T-helper 17 cell (primary cell): ENCODE measurements around the gene PRDM16. TPM values are rescaled to one million over a fixed set of nuclear protein-coding genes. Genes with fewer than 3 reads are reported as not detected.
"Not testable (repeated sequence)": the region's sequence is repeated elsewhere in the genome, so short reads cannot be mapped to it uniquely, and the experiment has no call there.

Experiments
- ATAC-seq: fragments of 150-1000 bp; cut with Tn5 transposase; 2 replicates; pipeline ENCODE4 v1.10.0; 2021; ENCODE audit warnings: mild to moderate bottlenecking, moderate library complexity
- DNase-seq, 3 donors: peaks; one replicate each; pipeline versions ENCODE4 v3.0.0 to v3.0.0-alpha.2; 2020 to 2021
- H3K9me3 ChIP-seq: one replicate; pipeline ENCODE4 v1.7.0; 2013; ENCODE audit warnings: low read length, mild to moderate bottlenecking; ENCODE audit not compliant: control insufficient read depth, poor library complexity, severe bottlenecking
- H3K27ac Mint-ChIP-seq: one replicate; pipeline ENCODE4 v1.8.0; 2022; ENCODE audit warnings: mild to moderate bottlenecking, moderate library complexity, mixed read lengths
- H3K27me3 Mint-ChIP-seq: one replicate; pipeline ENCODE4 v1.8.0; 2022; ENCODE audit warnings: mixed read lengths
- H3K36me3 Mint-ChIP-seq: one replicate; pipeline ENCODE4 v1.8.0; 2022; ENCODE audit warnings: low read depth, mixed read lengths
- H3K4me1 Mint-ChIP-seq: one replicate; pipeline ENCODE4 v1.8.0; 2022; ENCODE audit warnings: mild to moderate bottlenecking, mixed read lengths
- H3K4me3 Mint-ChIP-seq: one replicate; pipeline ENCODE4 v1.8.0; 2022; ENCODE audit warnings: mild to moderate bottlenecking, moderate library complexity, mixed read lengths
- total RNA-seq, 4 donors: library from RNA in 2 of 4; stranded (reverse) in 2 of 4; gene quantifications; one replicate each; pipeline ENCODE4 v1.2.3 and lab custom pipeline; 2022 to 2026

The PRDM16 gene
- total RNA-seq, 2 donors from 2014 or later, result not detected

DNA sequence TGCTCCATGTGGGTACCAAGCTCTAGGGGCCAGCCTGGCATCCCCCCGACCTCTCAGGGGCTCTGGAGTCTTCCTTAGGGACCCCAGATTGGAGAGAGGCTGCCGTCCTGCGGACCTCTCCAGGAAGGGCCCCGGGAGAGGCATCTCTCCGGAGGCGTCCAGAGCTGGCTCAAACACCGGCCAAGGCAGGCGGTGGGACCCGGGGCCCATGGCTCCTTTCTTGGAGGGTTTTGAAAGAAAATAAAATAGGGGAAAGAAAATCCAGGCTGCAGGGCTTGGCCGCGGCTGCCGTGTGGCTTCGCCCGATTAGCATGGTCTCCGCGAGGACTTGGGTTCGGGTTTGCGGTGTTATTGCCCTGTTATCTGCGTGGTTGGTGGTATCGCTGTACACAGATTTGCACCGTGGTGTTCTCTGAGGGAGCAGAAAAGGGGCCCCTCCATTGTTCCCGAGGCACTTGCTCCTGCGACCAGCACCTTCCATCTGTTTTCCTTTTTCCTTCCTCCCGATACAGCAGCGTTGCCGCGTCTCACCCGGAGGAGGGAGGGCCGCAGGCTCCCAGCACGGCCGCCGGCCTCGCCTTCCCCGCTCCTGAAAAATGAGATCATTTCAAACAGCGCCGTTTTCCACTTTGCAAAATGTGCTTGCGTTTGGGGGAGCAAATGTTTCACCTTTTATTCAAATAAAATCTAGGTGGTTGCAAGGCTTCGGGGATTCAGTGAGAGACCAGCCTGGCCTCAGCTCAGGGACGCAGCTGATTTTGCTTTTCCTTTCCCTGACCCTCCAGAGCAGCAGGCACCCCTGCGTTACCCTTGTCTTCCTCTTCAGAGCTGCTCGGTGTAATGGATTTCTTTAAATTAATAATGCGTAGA, 86.3 kb downstream of the PRDM16 start:
- H3K36me3 Mint-ChIP-seq, result no peaks in the 10 kb centered on the region
- no peaks in the 10 kb centered on the region for H3K9me3 ChIP-seq
- DNase-seq (no peak), ATAC-seq (no peak)
- H3K27ac Mint-ChIP-seq, result no peak overlapping the region
- H3K4me3 Mint-ChIP-seq, result no peak overlapping the region
- H3K27me3 Mint-ChIP-seq, result peaks cover 63% of the 10 kb centered on the region
- no peaks in the 10 kb centered on the region for H3K4me1 Mint-ChIP-seq

DNA sequence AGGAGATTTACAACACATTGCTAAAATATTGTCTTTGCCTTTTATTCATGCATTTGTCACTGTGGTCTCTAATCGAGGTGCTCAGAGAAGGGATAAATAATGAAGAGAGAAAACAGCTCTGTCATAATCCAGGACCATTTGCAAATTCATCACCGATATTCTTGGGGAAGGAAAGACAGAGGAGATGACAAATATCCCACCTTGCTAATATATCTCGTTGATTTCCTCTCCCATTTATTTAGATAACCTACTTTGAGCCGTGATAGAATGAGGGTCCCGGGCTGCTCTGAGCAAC, 86.9 kb downstream of the PRDM16 start:
- Mint-ChIP-seq H3K4me3 (no peak overlapping the region), H3K27ac (no peak overlapping the region), H3K36me3 (no peaks in the 10 kb centered on the region), H3K4me1 (peaks cover 3% of the 10 kb centered on the region), H3K27me3 (peaks cover 63% of the 10 kb centered on the region)
- H3K9me3 ChIP-seq, result no peaks in the 10 kb centered on the region
- DNase-seq (no peak), ATAC-seq (no peak)

GRCh38 chr1:3156936-3157335, 87.9 kb downstream of the PRDM16 start:
- ATAC-seq (no peak), DNase-seq (no peak)
- Mint-ChIP-seq H3K36me3 (no peaks in the 10 kb centered on the region), H3K27me3 (peaks cover 53% of the 10 kb centered on the region), H3K4me1 (peaks cover 4% of the 10 kb centered on the region), H3K4me3 (no peak overlapping the region), H3K27ac (no peak overlapping the region)
- H3K9me3 ChIP-seq, result no peaks in the 10 kb centered on the region

DNA sequence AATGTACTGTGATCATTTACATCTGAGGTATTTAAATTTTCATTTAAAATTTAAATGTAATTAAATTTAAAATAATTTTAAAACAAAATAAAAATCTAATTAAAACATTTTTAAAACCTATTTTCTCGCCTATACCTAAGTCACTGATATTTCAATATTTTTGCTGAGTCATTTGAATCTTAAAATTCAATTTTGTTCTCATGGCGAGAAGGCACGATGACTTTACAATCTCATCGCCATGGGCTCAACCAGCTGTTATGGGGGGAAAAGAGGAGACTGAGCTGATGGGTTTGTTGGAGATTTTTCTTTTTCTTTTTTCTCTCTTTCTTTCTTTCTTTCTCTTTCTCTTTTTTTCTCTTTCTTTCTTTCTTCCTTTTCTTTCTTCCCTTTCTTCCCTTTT, 89.3 kb downstream of the PRDM16 start:
- H3K4me1 Mint-ChIP-seq, result peaks cover 6% of the 10 kb centered on the region
- no peak overlapping the region for H3K4me3 Mint-ChIP-seq
- no peaks in the 10 kb centered on the region for H3K36me3 Mint-ChIP-seq
- H3K27ac Mint-ChIP-seq, result no peak overlapping the region
- ATAC-seq (no peak), DNase-seq (no peak)
- H3K27me3 Mint-ChIP-seq, result peaks cover 51% of the 10 kb centered on the region
- H3K9me3 ChIP-seq, result no peaks in the 10 kb centered on the region

DNA sequence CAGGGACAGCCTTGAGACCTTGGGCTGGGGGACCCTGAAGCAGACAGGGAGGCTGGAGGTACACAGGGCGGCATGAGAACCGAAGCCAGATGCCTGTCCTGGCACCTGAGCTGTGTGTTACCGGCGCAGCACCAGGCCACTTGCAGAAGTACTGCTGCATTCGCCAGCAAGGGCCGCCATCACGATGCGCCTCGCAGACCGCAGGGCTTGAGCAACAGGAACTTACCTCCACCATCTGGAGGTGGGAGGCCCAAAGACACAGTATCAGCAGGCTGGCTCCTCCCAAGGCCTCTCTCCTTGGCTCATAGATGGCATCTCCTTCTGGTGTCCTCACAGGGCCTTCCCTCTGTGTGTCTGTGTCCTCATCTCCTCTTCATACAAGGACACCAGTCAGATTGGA, 90.1 kb downstream of the PRDM16 start:
- no peaks in the 10 kb centered on the region for H3K36me3 Mint-ChIP-seq
- DNase-seq (no peak), ATAC-seq (no peak)
- H3K27ac Mint-ChIP-seq, result no peak overlapping the region
- peaks cover 46% of the 10 kb centered on the region for H3K27me3 Mint-ChIP-seq
- peaks cover 6% of the 10 kb centered on the region for H3K4me1 Mint-ChIP-seq
- H3K4me3 Mint-ChIP-seq, result no peak overlapping the region
- no peaks in the 10 kb centered on the region for H3K9me3 ChIP-seq

DNA sequence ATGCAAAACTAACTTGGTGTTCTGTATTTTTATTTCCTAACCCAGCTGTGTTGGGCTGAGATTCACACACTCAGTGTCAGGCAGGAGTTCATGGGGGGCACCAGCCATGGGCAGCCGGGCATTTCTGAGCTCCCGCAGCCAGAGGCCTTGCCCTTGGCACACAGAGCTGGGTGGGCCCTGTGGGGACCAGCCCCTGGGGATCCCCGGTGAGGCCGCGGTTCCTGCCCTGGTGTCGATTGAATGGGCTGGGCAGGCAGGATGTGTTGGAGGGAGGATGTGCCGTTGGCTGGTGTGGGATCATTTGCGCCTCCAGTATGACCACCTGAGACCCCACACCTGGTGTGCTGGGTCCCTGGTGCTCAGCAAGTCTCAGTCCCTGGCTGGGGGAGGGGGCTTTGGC, 91.0 kb downstream of the PRDM16 start:
- Mint-ChIP-seq H3K27me3 (peaks cover 37% of the 10 kb centered on the region), H3K36me3 (no peaks in the 10 kb centered on the region), H3K27ac (no peak overlapping the region), H3K4me3 (no peak overlapping the region), H3K4me1 (peaks cover 6% of the 10 kb centered on the region)
- DNase-seq (no peak), ATAC-seq (no peak)
- no peaks in the 10 kb centered on the region for H3K9me3 ChIP-seq

GRCh38 chr1:3160647-3161145, 91.7 kb downstream of the PRDM16 start:
- no peaks in the 10 kb centered on the region for H3K9me3 ChIP-seq
- H3K27me3 Mint-ChIP-seq, result peaks cover 31% of the 10 kb centered on the region
- no peaks in the 10 kb centered on the region for H3K36me3 Mint-ChIP-seq
- peaks cover 6% of the 10 kb centered on the region for H3K4me1 Mint-ChIP-seq
- H3K27ac Mint-ChIP-seq, result peak overlapping the region; percentile 34
- no peak for ATAC-seq
- peak overlapping the region; percentile 67 for H3K4me3 Mint-ChIP-seq
- DNase-seq, result no peak

DNA sequence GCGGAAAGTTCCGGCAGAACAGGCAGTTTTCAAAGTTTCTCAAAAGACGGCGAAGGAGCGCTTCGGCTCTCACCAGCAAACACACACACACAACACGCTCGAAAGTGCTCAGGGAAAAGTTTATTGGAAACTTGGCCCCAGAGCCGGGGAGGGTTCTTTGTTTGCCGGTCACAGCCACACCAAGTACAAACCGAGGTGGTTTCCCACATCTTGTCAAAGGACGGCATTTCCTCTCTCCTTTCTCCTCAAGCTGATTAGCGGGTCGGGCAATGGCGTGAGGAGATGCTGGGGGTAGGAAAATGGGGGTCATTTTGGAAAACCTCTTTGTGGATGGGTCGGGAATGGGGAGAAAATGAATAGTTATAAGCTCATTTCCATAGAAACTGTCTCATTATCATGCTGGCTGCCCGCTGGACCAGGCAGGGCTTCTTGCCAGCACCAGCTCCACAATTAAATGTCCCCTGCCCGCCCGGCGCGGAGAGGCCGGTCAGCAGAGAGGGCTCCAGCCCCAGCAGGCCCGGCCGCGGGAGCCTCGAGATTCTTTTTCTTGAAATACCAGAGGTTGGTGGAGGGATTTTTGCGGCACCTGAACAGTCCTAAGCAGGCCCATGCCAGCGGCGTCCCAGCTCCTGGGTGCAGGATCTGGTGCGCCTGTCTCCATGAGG, 92.3 kb downstream of the PRDM16 start:
- peaks cover 6% of the 10 kb centered on the region for H3K4me1 Mint-ChIP-seq
- no peaks in the 10 kb centered on the region for H3K36me3 Mint-ChIP-seq
- DNase-seq, result no peak
- peaks cover 25% of the 10 kb centered on the region for H3K27me3 Mint-ChIP-seq
- H3K9me3 ChIP-seq, result no peaks in the 10 kb centered on the region
- peak overlapping the region; percentile 67 for H3K4me3 Mint-ChIP-seq
- no peak for ATAC-seq
- H3K27ac Mint-ChIP-seq, result peak overlapping the region; percentile 34

GRCh38 chr1:3162322-3162882, 93.4 kb downstream of the PRDM16 start:
- no peaks in the 10 kb centered on the region for H3K36me3 Mint-ChIP-seq
- no peaks in the 10 kb centered on the region for H3K9me3 ChIP-seq
- no peak overlapping the region for H3K4me3 Mint-ChIP-seq
- peaks cover 18% of the 10 kb centered on the region for H3K27me3 Mint-ChIP-seq
- ATAC-seq, result no peak
- DNase-seq, result no peak
- no peak overlapping the region for H3K27ac Mint-ChIP-seq
- H3K4me1 Mint-ChIP-seq, result peaks cover 6% of the 10 kb centered on the region

- no peaks in the 10 kb centered on the region for H3K9me3 ChIP-seq
- H3K4me1 Mint-ChIP-seq, result peaks cover 6% of the 10 kb centered on the region
- H3K27ac Mint-ChIP-seq, result no peak overlapping the region
- H3K4me3 Mint-ChIP-seq, result no peak overlapping the region
- ATAC-seq, result no peak
- no peak for DNase-seq
- no peaks in the 10 kb centered on the region for H3K36me3 Mint-ChIP-seq
- peaks cover 18% of the 10 kb centered on the region for H3K27me3 Mint-ChIP-seq
These were observed 94.4 kb downstream of the PRDM16 start for GRCh38 chr1:3163356-3163755.

DNA sequence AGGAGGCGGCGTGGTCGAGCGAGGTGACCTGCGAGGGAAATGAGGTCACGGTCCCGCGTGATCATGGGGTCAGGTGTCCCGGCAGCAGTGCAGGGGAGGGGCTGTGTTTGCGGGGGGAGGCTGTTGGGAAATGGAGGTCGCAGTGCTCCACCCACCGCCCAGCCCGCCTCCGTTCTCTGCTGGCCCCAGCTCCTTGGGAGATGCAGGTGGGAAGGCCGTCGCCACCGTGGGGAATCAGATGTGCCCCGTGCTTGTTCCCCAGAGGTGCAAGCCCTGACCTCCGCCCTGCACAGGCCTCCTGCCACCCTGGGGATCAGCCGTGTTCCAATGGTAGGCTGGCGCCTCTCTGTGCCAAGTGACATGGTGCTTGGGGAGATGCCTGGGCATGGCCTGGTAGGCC, 95.7 kb downstream of the PRDM16 start:
- H3K9me3 ChIP-seq, result no peaks in the 10 kb centered on the region
- no peak for ATAC-seq
- Mint-ChIP-seq H3K36me3 (no peaks in the 10 kb centered on the region), H3K4me1 (peaks cover 6% of the 10 kb centered on the region), H3K4me3 (no peak overlapping the region), H3K27me3 (peaks cover 8% of the 10 kb centered on the region), H3K27ac (no peak overlapping the region)
- no peak for DNase-seq

GRCh38 chr1:3165189-3165588, 96.2 kb downstream of the PRDM16 start:
- not testable (repeated sequence) for H3K9me3 ChIP-seq, H3K4me3 Mint-ChIP-seq, DNase-seq, H3K27ac Mint-ChIP-seq, H3K4me1 Mint-ChIP-seq, H3K27me3 Mint-ChIP-seq, ATAC-seq, H3K36me3 Mint-ChIP-seq

DNA sequence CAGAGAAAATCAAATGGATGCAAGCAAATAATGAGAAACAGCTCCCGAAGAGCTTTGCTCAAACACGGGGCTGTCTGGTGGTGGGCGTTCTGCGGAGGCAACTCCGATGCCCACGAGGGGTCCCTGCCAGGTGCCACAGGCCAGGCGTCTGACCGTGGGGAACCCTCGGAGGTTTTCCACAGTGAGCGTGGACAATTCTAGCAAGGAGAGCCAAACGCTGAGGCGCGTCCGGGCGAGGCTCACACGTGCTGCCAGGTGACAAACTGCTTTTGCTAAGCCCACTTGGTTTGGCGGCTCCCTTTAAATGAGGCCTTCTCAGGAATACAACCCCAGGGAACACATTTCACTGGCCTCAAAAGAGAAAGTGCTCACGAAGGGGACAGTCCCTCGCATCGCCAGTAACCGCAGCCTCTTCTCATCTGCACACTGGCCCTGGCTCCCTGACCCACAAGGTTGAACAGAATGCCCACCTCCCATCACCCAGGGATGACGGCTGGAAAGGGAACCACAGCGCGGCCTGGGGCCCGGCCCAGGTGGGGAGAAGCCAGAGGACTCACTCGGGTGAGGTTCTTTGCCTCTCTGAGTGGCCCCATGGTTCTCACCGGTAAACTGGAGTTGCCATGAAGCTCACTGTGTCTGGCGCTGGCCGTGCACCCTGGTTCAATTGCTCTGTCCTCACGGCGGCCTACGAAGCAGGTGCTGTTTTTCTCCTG, 97.4 kb downstream of the PRDM16 start:
- Mint-ChIP-seq H3K36me3 (no peaks in the 10 kb centered on the region), H3K27me3 (peaks cover 15% of the 10 kb centered on the region), H3K27ac (no peak overlapping the region), H3K4me3 (no peak overlapping the region), H3K4me1 (peaks cover 4% of the 10 kb centered on the region)
- ATAC-seq (no peak), DNase-seq (no peak)
- no peaks in the 10 kb centered on the region for H3K9me3 ChIP-seq
